C4-2B (cell line): ENCODE data around the gene SORCS2.

Source experiments
- H3K27ac ChIP-seq: fragments of 450-650 bp; 2 replicates; pipeline ENCODE4 v1.5.1; 2017
- ZFX ChIP-seq: fragments of 450-650 bp; IDR thresholded peaks from 2 replicates; pipeline ENCODE4 v1.6.1; 2017
- TF ChIP-seq, protein P1 (sequence below): fragments of 450-650 bp; conservative IDR thresholded peaks from 2 replicates; pipeline ENCODE4 v1.5.1; 2017; ENCODE audit warnings: mild to moderate bottlenecking

The SORCS2 gene

DNA sequence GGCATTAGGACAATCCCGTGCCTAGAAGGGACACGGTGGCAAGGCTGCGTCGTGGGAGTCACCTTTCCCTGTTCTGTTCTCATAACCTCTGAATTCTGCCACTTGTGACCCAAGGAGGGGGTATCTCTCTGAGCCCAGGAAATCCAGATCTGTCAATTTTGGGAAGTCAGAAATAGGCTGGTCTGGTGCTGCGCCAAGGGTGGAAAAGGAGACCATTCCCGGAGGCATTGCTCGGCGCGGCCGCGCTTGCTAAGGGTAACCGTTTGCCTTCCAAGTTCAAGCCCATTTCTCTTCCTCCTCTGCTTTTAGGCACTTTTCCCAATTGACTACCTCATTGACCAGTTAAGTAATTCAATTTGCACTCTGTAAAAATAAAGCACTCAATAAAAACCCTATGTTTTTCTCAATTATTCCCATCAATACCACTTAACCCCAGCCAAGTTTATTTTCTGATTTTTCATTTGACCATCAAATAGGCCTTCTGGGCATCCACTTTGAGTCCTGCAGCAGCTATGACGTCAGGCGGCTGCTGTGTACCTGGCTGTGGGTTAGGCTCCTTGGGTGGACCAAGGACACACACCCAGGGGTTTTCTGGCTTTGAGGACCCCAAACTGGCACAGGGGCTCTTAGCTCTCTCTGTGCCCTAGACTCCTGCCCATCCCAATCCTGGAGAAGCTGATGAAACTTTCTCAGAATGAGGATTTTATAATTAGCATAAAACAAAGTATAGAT lies 12.5 kb downstream of the SORCS2 start:
- TF ChIP-seq ZFX, result no peak
- TF ChIP-seq, protein P1, sequence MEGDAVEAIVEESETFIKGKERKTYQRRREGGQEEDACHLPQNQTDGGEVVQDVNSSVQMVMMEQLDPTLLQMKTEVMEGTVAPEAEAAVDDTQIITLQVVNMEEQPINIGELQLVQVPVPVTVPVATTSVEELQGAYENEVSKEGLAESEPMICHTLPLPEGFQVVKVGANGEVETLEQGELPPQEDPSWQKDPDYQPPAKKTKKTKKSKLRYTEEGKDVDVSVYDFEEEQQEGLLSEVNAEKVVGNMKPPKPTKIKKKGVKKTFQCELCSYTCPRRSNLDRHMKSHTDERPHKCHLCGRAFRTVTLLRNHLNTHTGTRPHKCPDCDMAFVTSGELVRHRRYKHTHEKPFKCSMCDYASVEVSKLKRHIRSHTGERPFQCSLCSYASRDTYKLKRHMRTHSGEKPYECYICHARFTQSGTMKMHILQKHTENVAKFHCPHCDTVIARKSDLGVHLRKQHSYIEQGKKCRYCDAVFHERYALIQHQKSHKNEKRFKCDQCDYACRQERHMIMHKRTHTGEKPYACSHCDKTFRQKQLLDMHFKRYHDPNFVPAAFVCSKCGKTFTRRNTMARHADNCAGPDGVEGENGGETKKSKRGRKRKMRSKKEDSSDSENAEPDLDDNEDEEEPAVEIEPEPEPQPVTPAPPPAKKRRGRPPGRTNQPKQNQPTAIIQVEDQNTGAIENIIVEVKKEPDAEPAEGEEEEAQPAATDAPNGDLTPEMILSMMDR, result no peak
- no peak overlapping the region for H3K27ac ChIP-seq

DNA sequence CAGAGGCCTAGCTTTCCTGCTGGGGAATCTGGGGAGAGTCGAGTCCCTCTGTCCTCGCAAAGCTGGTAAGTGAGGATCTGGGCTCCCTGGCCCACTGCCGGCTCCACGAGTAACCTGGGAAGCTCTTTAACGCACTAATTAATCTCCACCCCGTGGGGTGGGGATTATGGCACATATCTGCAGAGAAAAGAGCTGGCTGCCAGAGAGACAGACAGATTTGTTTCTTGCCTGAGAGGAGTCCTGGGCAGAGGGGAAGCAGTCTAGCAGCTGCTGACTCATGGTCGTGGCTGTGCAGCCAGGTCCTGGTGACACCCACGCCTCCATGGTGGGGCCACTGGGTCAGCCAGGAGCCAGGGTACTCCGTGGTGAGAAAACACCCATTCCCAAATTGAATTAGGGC lies 14.0 kb downstream of the SORCS2 start:
- no peak overlapping the region for H3K27ac ChIP-seq
- TF ChIP-seq ZFX, result no peak
- TF ChIP-seq, protein P1, result no peak

DNA sequence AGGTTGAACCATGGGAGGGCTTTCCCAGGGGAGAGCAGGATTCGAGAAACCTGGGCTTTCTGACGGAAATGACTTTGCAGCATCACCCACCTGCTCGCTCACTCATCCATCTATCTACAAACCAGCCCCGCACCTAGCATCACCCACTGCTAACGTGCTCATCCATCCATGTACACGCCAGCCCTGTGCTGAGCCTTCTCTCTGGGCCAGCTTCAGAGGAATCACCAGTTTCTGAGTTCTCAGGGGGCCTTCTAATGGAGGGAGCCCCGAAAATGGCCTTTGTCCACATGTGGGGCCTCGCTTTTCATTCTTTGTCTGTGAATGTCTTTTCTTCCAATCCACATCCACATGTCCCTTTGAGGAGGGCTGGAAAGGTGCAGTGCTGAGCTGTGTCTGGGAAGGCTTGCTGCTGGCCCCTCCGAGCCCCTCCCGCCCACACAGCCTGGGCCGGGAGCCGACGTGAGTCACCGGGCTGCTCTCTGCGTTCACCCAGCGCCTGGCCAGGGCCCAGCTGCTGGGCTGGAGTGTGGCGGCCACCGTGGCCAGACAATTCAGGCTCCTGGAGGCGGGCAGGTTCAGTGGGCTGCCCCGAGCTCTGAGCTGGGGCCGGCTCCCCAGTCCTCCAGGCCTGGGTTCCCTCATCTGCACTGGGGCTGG lies 14.7 kb downstream of the SORCS2 start:
- H3K27ac ChIP-seq, result no peak overlapping the region
- no peak for TF ChIP-seq ZFX
- TF ChIP-seq, protein P1, result no peak

DNA sequence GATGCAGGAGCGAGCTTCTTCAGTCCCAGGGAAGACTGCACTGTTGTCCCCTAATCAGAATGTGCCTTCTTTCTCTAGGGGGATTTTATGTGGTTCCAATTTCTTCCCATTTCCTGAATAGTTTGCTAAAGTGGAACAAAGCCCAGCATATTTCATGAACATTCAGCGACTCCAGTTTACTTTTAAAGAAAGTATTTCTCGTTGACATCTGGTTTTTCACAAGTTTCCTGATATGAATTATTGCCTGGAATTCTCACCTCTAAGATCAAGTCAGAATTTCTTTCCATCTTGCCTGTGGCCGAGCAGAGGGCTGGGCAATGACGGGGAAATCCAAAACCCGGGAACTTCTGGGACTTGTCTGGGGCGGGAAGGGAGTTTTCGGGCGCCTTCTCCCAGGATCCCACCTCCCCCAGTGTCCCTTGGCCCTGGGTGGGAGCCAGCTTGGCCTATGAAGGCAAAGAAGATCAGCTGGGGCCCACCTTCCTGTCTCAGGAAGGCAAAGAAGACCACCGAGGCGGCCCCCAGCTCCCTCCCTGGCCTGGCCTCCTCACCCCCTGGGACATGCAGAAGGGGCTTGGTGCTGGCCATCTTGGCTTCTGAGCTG lies 15.4 kb downstream of the SORCS2 start:
- no peak for TF ChIP-seq ZFX
- no peak overlapping the region for H3K27ac ChIP-seq

DNA sequence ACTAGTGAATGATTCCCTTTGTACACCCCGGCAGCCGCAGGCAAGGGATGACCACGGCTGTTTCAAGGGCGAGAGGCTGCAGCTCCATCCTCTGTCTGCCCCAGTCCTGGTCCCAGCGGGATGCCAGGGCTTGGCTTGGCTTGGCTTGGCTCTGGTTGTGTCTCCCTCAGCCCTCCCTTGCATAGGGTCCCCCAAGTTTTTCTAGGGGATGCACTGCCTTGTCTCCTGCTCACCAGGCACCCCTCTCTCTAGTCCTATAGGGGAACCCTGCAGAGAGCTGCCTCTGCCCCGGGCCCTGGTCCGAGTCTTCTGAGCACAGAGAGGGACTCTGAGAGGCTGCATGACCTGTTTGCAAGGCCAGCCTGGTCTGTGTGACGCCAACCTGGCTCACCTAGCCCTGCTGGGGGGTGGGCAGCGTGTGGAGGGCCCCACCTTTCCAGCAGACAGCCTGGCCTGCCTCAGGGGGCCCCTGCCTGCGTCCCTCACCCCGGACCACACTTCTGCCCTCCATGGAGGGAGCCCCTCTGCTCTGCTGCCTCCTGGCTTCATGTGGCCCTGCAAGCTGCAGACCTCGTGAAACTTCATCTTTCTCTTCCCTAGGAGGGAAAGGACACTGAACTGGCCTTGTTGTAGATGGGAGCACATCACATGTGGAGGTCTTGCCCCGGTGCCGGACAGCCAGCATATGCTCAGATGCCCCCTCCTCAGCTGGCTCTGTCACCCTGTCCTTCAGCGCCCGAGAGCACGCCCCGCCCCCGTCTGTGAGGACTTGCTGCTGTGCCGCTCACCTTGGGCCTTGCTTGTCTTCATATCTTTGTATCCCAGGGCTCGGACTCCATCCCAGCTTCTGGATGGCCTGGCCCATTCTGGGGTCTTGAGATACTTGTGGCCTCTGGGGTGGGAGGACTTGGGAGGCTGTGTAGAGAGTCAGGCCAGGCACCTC lies 16.4 kb downstream of the SORCS2 start:
- H3K27ac ChIP-seq, result no peak overlapping the region
- no peak for TF ChIP-seq ZFX
- TF ChIP-seq, protein P1, result no peak

DNA sequence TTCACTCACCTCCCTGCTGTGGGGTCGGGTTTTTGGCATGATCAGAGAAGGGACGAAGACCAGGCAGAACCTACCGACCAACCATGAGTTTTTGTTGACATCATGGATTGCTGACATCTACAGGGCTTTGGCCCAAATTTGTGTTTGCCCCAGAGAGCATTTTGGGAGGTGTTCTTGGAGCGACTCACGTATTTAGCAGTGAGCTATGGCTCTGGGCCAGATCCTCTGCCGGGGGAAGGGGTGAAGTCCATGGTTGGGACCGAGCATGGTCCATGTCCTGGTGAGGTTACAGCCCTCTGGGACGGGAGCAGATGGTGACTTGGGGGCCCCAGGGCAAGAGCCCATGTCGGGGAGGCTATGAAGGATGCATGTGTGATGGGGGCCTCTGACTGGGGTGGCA lies 17.4 kb downstream of the SORCS2 start:
- TF ChIP-seq, protein P1, result no peak
- no peak for TF ChIP-seq ZFX
- H3K27ac ChIP-seq, result no peak overlapping the region

DNA sequence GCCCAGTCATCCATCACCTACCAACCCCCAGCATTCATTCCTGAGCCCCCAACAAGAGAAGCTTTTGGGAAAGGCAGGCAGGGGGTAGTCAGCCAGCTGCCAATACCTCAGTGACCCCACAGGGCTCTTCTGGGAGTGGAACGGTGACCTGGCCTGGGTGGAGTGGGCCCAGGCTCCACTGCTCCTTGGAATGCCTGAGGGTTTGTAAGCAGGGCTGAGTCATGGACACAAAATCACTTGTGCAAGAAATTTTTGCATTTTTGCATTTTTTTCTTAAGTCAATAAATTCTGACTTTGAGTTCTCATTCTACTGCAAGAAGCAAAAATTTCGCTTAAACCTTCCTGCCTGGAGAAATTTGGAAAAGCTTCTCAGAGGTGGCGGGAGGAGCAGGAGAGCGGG lies 18.5 kb downstream of the SORCS2 start:
- TF ChIP-seq, protein P1, result no peak
- no peak for TF ChIP-seq ZFX
- H3K27ac ChIP-seq, result no peak overlapping the region
